Hematopoietic multipotent progenitor cell treated with erythropoietin and hydrocortisone succinate and interleukin-3 and kit ligand, for 17 days (in vitro differentiated cells): Measurements from ENCODE around the gene RPS6KA1.
A peak's percentile ranks its signal among the peaks of the same experiment; 100 is the strongest.
"Not testable (repeated sequence)": the region's sequence is repeated elsewhere in the genome, so short reads cannot be mapped to it uniquely, and the experiment has no call there.

ENCODE experiments used
- DNase-seq: peaks from one replicate; pipeline ENCODE4 v3.0.0-alpha.2; 2015; ENCODE audit warnings: low spot score

RPS6KA1 gene

DNA sequence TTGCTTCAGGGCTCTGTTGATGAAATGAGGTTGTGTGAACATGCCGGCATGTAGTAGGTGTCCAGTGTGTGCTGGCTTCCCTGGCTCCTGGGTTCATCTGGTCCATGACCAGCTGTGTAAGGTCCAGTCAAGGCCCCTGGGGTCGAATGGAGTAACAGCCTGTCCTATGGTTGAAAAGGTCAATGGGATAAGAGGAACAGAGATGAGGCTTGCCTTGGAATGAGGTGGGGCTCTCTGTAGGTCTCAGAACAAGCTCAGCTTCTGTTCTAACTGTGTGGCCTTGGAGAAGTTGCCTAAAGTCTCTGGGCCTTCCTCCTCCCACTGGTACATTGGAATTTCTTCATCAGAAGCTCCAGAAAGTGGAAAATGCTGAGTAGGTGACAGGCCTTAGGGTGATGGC lies 26.6 kb downstream of the RPS6KA1 start:
- peak; percentile 18 for DNase-seq

DNA sequence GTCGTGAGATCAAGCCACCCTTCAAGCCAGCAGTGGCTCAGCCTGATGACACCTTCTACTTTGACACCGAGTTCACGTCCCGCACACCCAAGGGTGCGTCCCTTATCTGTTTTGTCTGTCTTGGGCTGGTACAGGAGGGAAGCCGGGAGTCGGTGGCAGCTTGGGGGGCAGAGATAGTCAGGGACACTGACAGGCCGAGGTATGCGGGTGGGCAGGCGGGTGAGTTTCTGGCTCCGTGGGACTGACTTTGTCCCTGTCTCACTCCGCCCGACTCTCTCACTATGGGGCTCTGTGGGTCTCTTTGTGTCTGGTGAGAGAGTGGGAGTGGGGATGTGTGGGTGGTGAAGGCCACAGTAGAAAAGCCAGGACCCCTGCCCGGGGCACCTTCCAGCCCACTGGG lies 27.4 kb downstream of the RPS6KA1 start:
- peak; percentile 68 for DNase-seq

DNA sequence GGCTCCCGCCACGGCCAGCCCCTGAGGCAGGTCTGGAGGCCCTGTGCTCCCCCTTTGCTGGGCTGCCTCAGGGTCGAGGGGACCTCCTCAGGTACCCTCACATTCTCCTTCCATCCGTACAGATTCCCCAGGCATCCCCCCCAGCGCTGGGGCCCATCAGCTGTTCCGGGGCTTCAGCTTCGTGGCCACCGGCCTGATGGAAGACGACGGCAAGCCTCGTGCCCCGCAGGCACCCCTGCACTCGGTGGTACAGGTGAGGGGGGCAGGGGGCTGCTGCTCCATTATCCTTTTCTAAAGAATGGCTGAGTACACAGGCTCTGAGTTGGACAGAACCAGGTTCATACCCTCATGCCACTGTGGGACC lies 29.1 kb downstream of the RPS6KA1 start:
- DNase-seq, result no peak

DNA sequence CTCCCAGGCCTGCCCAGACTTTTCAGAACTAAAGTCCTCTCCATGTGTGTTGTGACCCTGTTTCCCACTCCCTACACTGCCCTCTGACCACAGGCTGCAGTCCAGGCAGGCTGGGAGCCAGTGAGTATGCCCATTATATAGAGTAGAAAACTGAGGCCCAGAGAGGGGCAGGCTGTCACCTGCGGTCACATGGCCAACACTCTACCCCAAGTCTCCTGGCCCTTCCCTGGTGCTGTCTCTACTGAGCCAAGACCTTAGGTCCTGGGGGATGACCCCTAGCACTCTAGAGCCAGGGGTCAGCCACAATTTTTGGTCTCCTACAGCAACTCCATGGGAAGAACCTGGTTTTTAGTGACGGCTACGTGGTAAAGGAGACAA lies 30.8 kb downstream of the RPS6KA1 start:
- DNase-seq, result no peak

DNA sequence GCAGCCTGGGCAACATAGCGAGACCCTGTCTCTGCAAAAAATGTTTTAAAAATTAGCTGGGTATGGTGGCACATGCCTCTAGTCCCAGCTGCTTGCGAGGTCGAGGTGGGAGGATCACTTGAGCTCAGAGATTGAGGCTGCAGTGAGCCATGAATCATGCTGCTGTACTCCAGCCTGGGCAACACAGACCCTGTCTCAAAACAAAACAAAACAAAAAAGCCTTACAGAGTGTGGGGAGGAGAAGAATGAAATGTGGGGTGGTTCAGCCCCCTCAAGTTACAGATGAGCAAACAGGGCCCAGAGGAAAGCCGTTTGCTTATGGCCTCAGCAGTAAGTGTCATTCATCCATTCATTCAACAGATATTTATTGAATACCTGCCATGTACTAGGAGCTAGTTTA lies 40.7 kb downstream of the RPS6KA1 start:
- DNase-seq, result no peak

DNA sequence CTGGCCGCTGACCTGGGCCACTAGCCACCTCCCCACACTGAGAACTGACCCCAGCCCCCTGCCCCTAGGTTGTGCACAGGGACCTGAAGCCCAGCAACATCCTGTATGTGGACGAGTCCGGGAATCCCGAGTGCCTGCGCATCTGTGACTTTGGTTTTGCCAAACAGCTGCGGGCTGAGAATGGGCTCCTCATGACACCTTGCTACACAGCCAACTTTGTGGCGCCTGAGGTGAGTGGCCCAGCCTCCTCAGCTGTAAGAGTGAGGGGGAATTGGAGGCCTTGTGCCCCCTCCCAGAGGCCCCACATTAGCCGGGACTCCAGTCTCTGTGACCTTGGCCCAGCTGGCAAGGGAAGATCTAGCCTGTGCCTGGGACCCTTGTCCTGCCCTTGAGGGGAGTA lies 41.8 kb downstream of the RPS6KA1 start:
- no peak for DNase-seq

DNA sequence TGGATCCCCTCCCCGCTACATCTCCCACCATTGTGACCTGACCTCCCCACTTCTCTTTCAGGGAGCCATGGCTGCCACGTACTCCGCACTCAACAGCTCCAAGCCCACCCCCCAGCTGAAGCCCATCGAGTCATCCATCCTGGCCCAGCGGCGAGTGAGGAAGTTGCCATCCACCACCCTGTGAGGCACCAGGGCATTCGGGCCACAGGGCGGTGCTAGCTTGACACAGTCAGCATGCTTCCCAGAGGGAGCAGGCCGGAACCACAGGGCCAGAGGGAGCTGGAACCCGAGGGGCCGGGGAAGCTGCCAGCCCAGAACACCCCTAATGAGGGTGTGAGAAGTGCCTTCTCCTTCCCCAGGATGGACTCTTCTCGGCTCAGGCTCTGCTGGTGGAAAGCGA lies 44.5 kb downstream of the RPS6KA1 start:
- no peak for DNase-seq

DNA sequence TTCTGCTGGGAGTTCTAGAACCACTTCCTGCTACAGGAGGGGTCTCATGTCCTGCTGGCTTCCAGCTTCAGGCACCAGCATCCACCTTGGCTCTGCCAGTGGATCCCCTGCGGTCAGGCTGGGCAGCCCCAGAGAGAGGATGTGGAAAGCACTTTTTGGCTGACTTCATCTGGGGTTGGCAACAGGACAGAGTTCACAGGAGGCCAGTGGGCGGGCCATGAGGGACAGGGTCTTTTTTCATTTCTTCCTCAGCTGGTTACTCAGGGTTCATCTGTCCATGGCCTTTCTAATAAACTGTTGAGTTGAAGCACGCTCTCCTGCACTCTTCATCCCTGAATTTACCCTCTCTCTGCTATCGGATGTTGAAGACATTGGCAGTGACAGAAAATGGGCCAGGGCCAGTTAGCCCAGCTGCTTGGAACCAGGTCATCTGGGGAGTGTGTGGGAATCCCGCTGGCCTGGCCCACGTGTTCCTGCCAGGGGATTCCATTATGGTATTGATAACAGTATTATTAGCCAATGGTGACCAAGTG lies 45.2 kb downstream of the RPS6KA1 start:
- no peak for DNase-seq

DNA sequence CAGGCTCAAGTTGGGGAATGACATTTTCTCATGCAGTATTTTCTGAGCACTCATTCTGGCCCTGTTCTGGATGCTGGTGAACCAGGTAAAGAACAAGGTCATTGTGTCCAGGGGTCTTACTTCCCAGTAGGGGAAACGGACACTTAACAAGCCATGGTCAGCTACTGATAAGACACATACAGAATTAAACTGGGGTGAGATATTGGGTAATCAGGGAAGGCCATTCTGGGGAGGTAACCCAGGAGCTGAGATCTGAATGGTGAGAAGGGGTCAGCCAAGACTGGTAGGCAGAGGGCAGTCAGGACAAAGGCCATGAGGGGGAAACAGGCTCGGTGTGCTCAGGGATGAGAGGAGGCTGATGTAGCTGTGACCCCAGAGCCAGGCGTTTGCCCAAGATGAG lies 45.8 kb downstream of the RPS6KA1 start:
- DNase-seq, result no peak

DNA sequence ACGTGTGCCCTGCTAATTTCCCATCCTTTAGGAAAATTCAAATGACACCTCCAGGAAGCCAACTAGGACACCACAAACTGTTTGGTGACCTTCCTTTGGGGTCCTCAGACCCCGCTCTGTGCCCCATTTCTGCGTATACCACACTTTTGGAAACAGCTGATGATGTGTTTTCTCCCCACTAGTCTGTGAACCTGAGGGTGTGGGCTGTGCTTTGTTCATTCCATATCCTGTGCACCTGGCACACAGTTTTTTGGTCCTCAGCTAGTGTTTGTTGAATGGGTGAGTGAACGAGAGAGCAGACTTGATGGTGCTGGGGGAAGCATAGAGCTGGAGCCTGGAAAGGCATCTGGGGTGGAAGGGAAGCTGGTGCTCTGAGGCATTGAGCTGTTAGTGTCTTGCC lies 48.6 kb downstream of the RPS6KA1 start:
- no peak for DNase-seq

DNA sequence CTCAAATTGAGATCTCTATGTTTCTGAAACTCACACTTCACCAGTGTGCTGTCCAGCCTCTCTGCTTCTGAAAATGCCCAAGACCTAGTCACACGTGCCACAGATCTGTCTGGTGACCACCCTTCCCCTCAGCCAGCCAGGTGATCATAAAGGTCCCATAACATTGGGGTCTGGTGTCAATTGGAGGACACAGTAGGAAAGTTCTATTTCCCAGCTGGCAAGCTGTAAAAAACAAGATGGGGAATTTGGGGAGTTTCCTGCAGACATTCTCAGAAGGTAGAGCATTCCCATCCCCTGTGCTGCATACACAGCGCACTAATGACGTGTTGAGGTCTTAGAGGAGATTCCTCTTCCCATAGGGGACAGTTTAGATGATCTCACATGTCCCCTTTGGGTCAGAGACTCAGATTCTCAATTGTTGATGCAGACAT lies 50.1 kb downstream of the RPS6KA1 start:
- no peak for DNase-seq

DNA sequence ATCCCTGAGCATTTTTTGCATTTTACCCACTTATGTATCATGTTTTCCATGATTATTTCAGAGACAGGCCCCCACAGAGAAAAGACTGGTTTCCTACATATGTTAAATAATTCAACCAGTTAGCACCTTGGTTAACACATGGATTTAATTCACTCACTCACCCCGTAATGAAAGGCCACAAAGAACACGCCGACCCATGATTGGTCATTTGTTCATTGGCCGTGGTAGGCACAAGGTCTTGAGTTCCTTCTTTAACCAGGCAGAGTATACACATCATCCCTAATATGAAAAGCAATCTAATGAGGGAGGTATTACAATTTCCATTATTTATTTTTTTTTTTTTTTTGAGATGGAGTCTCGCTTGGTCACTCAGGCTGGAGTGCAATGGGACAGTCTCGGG lies 50.6 kb downstream of the RPS6KA1 start:
- DNase-seq, result no peak

DNA sequence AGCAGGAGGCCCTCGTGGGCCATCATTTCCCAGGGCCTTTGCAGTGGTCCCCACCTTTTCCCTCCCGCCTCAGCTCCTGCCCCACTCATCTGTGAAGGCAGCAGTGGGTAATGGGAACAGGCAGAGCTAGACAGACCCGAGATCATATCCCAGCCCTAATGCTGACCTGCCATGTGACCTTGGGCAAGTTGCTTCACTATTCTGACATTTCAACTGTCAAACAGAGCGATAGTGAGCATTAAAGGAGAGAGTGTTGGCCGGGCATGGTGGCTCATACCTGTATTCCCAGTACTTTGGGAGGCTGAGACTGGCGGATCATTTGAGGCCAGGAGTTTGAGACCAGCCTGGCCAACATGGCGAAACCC lies 51.7 kb downstream of the RPS6KA1 start:
- DNase-seq, result no peak

DNA sequence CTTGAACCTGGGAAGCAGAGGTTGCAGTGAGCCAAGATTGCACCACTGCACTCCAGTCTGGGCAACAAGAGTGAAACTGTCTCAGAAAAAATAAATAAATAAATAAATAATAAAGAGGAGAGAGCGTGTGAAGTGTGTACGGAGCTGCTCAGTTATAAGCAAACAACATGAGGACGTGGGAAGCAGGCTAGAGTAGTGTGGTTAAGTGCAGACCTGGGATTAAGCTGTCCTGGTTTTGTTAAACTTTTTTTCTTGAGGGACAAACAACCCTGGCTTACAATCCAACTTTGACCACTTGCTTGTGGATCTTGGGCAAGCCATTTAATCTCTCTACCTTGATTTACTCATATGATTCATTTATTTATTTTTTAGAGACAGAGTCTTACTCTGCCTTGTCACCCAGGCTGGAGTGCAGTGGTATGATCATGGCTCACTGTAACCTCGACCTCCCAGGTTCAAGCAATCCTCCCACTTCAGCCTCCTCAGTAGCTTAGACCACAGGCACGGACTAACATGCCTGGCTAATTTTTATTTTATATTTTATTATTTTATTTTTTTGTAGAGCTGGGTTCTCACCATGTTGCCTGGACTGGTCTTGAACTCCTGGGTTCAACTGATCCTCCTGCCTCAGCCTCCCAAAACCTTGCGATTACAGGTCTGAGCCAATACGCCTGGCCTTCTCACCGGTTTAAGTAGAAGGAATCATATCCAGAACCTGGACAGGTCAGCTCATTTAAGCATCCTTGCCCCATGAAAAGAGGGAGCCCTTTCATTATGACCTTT lies 52.7 kb downstream of the RPS6KA1 start:
- no peak for DNase-seq

DNA sequence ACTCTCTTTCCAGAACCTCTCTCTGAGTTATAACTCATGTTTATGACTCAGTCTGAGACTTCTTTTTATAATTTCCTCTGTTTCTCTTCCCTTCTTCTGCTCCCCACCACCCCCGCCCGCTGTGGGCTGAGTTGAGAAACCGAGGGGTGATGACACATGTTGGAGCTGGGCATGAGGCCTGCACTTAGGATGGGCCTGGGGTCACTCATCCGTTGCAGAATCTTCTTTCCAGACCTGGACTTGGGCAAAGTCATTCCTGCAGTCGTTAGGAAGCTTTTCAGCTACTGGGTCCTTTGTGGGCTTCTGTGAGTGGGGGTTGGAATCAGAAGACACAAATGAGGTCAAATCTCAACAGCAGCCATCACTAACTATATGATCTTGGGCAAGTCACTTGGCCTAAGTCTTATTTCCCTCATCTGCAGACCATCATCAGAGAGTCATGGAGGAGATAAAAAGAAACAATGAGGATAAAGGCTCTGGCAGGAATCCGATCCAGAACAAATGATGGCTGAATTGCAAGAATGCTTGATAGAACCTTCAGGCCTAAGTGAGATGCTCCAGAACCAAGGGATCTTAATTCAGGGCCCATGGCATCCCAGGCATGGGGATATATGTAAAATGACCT lies 53.4 kb downstream of the RPS6KA1 start:
- DNase-seq, result no peak

DNA sequence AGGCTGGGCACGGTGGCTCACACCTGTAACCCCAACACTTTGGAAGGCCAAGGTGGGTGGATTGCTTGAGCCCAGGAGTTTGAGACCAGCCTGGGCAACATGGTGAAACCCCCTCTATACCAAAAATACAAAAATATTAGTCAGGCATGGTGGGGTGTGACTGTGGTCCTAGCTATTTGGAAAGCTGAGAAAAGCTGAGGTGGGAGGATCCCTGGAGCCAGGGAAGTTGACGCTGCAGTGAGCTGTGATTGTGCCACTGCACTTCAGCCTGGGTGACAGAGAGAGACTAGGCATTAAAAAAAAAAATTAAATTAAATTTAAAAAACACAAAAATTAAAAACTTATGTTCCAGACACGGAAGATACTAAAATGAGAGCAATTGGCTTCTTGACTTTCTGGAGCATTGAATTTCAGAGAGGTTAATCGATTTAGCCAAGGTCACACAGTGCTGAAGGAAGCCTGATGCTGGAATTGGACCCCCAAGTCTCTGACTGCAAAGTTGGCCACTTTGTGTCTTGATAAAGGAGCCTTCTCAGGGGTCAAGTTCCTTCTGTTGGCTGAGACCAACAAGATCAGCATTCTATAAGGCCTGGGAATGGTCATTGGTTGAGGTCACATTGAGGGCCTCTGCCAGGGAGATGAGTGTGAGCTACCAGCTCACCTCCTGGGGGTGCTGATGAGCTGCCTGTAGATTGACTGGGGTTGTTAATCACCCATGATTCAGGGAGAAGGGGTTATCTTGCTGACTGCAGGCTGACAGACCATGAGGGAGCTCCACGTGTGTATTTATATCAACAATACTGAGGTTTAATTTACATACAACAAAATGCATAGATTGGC lies 54.3 kb downstream of the RPS6KA1 start:
- peak; percentile 29 for DNase-seq

DNA sequence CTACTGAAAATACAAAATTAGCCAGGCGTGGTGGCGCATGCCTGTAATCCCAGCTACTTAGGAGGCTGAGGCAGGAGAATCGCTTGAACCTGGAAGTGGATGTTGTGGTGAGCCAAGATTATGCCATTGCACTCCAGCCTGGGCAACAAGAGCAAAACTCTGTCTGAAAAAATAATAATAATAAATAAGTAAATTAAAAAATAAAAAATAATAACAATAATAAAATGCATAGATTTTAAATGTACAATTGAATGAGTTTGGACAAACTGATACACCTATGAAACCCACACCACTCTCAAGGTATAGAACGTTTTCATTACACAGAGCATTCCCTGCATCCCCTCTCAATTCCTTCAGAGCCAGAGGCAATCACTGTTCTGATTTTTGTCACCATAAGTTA lies 55.0 kb downstream of the RPS6KA1 start:
- DNase-seq, result not testable (repeated sequence)

DNA sequence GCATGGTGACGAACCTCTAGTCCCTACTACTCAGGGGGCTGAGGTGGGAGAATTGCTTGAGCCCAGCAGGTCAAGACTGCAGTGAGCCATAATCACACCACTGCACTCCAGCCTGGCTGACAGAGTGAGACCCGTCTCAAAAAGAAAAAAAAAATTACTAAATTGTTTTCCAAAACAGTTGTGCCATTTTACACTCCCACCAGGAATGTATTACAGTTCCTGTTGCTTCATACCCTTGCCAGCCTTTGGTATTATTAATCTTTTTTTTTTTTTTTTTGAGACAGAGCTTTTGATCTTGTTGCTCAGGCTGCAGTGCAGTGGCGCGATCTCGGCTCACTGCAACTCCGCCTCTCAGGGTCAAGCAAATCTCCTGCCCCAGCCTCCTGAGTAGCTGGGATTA lies 55.9 kb downstream of the RPS6KA1 start:
- no peak for DNase-seq

DNA sequence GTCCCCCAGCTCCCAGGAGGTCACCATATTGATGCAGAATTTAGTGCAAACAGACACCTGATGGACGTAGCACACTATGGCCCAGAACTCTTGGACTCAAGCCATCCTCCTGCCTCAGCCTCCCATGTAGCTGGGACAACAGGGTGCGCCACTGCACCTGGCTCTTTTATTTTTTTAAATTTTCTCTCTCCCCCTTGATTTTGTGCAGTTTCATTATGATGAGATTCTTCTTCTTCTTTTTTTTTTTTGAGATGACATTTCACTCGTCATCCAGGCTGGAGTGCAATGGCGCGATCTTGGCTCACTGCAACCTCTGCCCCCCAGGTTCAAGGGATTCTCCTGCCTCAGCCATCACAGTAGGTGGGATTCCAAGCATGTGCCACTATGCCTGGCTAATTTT lies 63.8 kb downstream of the RPS6KA1 start:
- no peak for DNase-seq

DNA sequence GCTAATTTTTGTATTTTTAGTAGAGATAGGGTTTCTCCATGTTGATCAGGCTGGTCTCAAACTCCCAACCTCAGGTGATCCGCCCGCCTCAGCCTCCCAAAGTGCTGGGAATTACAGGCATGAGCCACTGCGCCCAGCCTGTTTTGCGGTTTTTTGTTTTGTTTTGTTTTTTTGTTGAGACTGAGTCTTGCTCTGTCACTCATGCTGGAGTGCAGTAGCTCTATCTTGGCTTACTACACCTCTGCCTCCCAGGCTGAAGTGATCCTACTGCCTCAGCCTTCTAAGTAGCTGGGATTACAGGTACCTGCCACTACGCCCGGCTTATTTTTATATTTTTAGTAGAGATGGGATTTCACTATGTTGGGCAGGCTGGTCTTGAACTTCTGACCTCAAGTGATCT lies 65.0 kb downstream of the RPS6KA1 start:
- not testable (repeated sequence) for DNase-seq

DNA sequence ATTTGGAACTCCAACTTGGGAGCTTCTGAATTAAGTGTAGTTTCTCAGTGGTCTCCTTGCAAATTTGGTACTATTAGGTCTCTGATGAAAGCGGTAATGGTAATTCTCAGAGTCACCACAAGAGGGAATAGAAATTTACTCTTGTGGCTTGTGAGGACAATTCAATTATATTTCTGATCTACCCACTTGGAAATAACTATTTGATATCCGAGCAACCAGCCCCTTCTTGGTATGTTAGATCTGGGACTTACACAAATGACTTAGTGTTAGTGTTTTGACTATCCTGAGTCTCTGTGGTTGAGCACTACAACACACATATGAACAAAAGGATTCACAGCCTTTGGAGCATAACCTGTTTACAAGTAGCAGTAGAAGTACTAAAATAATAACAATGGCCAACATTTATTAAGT lies 68.1 kb downstream of the RPS6KA1 start:
- DNase-seq, result peak; percentile 71

DNA sequence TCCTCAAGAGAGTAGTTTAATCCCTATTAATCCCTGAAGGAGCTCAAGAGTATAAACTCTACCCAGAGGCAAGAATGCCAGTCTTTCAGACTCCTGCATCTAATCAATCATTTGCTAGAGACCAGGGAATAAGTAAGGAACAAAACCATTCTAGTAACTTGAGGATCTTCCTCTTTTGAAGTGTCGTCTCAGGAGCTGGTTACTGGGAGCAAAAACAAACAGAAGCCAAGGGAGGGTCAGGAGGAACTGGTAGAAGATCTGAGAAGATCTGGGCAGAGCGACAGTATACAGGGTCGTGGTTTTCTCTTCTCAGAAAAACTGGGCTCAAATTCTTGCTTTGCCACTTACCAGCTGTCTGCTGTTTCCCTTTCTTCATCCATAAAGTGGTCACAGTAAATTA lies 69.3 kb downstream of the RPS6KA1 start:
- no peak for DNase-seq

DNA sequence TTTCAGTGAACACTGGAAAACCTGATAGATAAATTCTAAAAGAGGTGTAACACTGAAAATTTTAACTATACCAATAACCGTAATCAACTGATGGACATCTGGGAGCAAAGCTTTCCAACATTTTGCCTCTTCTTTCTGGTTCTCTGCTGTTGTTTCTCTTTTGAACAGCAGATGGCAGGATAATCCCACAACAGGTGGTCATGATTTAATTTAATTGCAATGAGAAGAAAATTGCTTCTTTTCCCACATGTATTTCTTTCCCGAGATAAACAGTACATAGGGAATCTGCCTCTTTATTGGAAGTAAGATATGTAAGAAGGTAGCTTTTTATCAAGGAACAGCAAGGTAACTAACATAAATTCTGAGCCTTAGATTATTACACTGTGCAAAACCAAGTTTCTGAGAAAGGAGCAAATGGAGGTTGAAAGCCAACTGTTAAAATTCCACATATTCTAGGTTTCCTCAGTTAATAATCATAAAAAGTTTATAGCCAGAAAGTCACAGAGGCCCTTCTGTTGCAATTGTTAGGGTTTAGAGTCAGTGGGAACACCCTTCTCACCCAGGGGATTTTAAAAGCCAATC lies 72.9 kb downstream of the RPS6KA1 start:
- DNase-seq, result peak; percentile 83
